ENCODE measurements around the gene ASPRV1.

GRCh38 chr2:69934614-69934908 is 26.9 kb downstream of the ASPRV1 start:
- no peak for TF ChIP-seq CEBPB (IDR thresholded peaks at IDR 0.05)
- TF ChIP-seq, protein P1, sequence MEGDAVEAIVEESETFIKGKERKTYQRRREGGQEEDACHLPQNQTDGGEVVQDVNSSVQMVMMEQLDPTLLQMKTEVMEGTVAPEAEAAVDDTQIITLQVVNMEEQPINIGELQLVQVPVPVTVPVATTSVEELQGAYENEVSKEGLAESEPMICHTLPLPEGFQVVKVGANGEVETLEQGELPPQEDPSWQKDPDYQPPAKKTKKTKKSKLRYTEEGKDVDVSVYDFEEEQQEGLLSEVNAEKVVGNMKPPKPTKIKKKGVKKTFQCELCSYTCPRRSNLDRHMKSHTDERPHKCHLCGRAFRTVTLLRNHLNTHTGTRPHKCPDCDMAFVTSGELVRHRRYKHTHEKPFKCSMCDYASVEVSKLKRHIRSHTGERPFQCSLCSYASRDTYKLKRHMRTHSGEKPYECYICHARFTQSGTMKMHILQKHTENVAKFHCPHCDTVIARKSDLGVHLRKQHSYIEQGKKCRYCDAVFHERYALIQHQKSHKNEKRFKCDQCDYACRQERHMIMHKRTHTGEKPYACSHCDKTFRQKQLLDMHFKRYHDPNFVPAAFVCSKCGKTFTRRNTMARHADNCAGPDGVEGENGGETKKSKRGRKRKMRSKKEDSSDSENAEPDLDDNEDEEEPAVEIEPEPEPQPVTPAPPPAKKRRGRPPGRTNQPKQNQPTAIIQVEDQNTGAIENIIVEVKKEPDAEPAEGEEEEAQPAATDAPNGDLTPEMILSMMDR (IDR thresholded peaks at IDR 0.05) = no peak
- TF ChIP-seq JUN (IDR thresholded peaks at IDR 0.05) = no peak
- no peak for TF ChIP-seq BHLHE40 (IDR thresholded peaks at IDR 0.05; ENCODE audit: low read depth, low read length)
- no peak for TF ChIP-seq RAD21 (conservative IDR thresholded peaks at IDR 0.05 in 1 of 2, IDR thresholded peaks at IDR 0.05 in 1 of 2)
- no peak for TF ChIP-seq POLR2AphosphoS2 (conservative IDR thresholded peaks at IDR 0.05; ENCODE audit: low read length)
- TF ChIP-seq KDM5A (IDR thresholded peaks at IDR 0.05) = no peak
- TF ChIP-seq, protein P2, sequence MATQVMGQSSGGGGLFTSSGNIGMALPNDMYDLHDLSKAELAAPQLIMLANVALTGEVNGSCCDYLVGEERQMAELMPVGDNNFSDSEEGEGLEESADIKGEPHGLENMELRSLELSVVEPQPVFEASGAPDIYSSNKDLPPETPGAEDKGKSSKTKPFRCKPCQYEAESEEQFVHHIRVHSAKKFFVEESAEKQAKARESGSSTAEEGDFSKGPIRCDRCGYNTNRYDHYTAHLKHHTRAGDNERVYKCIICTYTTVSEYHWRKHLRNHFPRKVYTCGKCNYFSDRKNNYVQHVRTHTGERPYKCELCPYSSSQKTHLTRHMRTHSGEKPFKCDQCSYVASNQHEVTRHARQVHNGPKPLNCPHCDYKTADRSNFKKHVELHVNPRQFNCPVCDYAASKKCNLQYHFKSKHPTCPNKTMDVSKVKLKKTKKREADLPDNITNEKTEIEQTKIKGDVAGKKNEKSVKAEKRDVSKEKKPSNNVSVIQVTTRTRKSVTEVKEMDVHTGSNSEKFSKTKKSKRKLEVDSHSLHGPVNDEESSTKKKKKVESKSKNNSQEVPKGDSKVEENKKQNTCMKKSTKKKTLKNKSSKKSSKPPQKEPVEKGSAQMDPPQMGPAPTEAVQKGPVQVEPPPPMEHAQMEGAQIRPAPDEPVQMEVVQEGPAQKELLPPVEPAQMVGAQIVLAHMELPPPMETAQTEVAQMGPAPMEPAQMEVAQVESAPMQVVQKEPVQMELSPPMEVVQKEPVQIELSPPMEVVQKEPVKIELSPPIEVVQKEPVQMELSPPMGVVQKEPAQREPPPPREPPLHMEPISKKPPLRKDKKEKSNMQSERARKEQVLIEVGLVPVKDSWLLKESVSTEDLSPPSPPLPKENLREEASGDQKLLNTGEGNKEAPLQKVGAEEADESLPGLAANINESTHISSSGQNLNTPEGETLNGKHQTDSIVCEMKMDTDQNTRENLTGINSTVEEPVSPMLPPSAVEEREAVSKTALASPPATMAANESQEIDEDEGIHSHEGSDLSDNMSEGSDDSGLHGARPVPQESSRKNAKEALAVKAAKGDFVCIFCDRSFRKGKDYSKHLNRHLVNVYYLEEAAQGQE (IDR thresholded peaks at IDR 0.05) = no peak
- TF ChIP-seq POLR2A (IDR thresholded peaks at IDR 0.05; ENCODE audit: low read length) = no peak
- no peak for TF ChIP-seq EP300 (IDR thresholded peaks at IDR 0.05)
- no peak for TF ChIP-seq ESRRA (IDR thresholded peaks at IDR 0.05; ENCODE audit: borderline replicate concordance, low read length)
- TF ChIP-seq, protein P3, sequence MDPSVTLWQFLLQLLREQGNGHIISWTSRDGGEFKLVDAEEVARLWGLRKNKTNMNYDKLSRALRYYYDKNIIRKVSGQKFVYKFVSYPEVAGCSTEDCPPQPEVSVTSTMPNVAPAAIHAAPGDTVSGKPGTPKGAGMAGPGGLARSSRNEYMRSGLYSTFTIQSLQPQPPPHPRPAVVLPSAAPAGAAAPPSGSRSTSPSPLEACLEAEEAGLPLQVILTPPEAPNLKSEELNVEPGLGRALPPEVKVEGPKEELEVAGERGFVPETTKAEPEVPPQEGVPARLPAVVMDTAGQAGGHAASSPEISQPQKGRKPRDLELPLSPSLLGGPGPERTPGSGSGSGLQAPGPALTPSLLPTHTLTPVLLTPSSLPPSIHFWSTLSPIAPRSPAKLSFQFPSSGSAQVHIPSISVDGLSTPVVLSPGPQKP (IDR thresholded peaks at IDR 0.05; ENCODE audit: low read depth, low read length) = no peak
